Fibroblast of mammary gland (primary cell): ENCODE data around the gene CYP2F1.
"Not testable (repeated sequence)": the region's sequence is repeated elsewhere in the genome, so short reads cannot be mapped to it uniquely, and the experiment has no call there.

Experiments
- DNase-seq: peaks from one replicate; pipeline ENCODE4 v3.0.0-alpha.2; 2010; ENCODE audit warnings: low read depth
- H3K4me3 ChIP-seq: 2 replicates; pipeline ENCODE4 v1.5.1; 2011; ENCODE audit warnings: low read depth, mild to moderate bottlenecking, low read length, moderate library complexity; ENCODE audit not compliant: control insufficient read depth
- CTCF ChIP-seq: conservative IDR thresholded peaks from 2 replicates; pipeline ENCODE4 v1.5.1; 2011; ENCODE audit warnings: low read depth, low read length, inconsistent platforms; ENCODE audit not compliant: control insufficient read depth, insufficient read depth

The CYP2F1 gene

GRCh38 chr19:41089959-41090358, 24.3 kb upstream of the CYP2F1 start:
- no peak for DNase-seq
- H3K4me3 ChIP-seq = no peak overlapping the region
- TF ChIP-seq CTCF = no peak

- H3K4me3 ChIP-seq = no peak overlapping the region
- no peak for DNase-seq
- TF ChIP-seq CTCF = no peak
Observed at GRCh38 chr19:41095703-41096102, 18.5 kb upstream of the CYP2F1 start.

- no peak for TF ChIP-seq CTCF
Observed at GRCh38 chr19:41096353-41096752, 17.9 kb upstream of the CYP2F1 start.

GRCh38 chr19:41097302-41097701, 16.9 kb upstream of the CYP2F1 start:
- no peak for DNase-seq
- H3K4me3 ChIP-seq = no peak overlapping the region
- TF ChIP-seq CTCF = no peak

More at GRCh38 chr19:41096353-41096752, 17.9 kb upstream of the CYP2F1 start:
- H3K4me3 ChIP-seq = no peak overlapping the region
- no peak for DNase-seq

GRCh38 chr19:41098762-41099161, 15.5 kb upstream of the CYP2F1 start:
- no peak overlapping the region for H3K4me3 ChIP-seq
- DNase-seq = no peak
- no peak for TF ChIP-seq CTCF

GRCh38 chr19:41102210-41102609, 12.0 kb upstream of the CYP2F1 start:
- not testable (repeated sequence) for H3K4me3 ChIP-seq, DNase-seq

- DNase-seq = no peak
- no peak for TF ChIP-seq CTCF
- H3K4me3 ChIP-seq = no peak overlapping the region
Observed at GRCh38 chr19:41106177-41106576, 8.1 kb upstream of the CYP2F1 start.

GRCh38 chr19:41111296-41111695, 2.9 kb upstream of the CYP2F1 start:
- no peak for DNase-seq
- no peak overlapping the region for H3K4me3 ChIP-seq
- no peak for TF ChIP-seq CTCF
